Lower lobe of right lung (tissue), 2 donors: ENCODE measurements around the gene SLIT1. TPM values are rescaled to one million over a fixed set of nuclear protein-coding genes. Genes with fewer than 3 reads are reported as not detected.

Source experiments
- ATAC-seq, 2 donors: fragments of 200-7000 bp; cut with Tn5 transposase; one replicate each; pipeline ENCODE4 v1.9.1; 2020 to 2022; ENCODE audit warnings: mild to moderate bottlenecking in 2 of 2, moderate library complexity in 2 of 2
- DNase-seq: peaks from one replicate; pipeline ENCODE4 v3.0.0-alpha.2; 2020
- H3K27ac ChIP-seq: fragments of 200-600 bp; one replicate; pipeline ENCODE4 v1.8.0; 2022
- H3K27me3 ChIP-seq: fragments of 200-600 bp; one replicate; pipeline ENCODE4 v1.8.0; 2022; ENCODE audit warnings: low read depth
- H3K36me3 ChIP-seq: fragments of 200-600 bp; one replicate; pipeline ENCODE4 v1.8.0; 2022; ENCODE audit warnings: mild to moderate bottlenecking
- H3K4me1 ChIP-seq: fragments of 200-600 bp; one replicate; pipeline ENCODE4 v1.8.0; 2022
- H3K4me3 ChIP-seq: fragments of 200-600 bp; one replicate; pipeline ENCODE4 v1.8.0; 2022; ENCODE audit warnings: mild to moderate bottlenecking
- H3K9me3 ChIP-seq: fragments of 200-600 bp; one replicate; pipeline ENCODE4 v1.8.0; 2022
- CTCF ChIP-seq: fragments of 200-600 bp; IDR thresholded peaks from one replicate; pipeline ENCODE4 v1.8.0; 2022; ENCODE audit warnings: antibody characterized with exemption, mild to moderate bottlenecking
- intact Hi-C: fragments of 100-400 bp; cut with DNase I; formaldehyde crosslinking; loops from one replicate; pipeline ENCODE4 v1.11.0; 2022
- total RNA-seq: library from RNA; stranded (reverse); fragmentation: NEBNext Ultra II Directional; extraction: Animal tissue kit (Norgen Biotek cat#: 25700); gene quantifications from one replicate; pipeline ENCODE4 v1.2.1, GENCODE V29; 2021
- donor health status: DM: no; HTN: yes; CAD: no; lungs with severe emphysema.

SLIT1 gene
- total RNA-seq, 1 donor from 2014 or later, result 0.41 TPM

GRCh38 chr10:97200616-97201015 lies 14.9 kb upstream of the SLIT1 start:
- intact Hi-C loops, result no loop called here
- DNase-seq (no peak), ATAC-seq (no peak)
- Histone ChIP-seq H3K27me3 (peaks cover 11% of the 10 kb centered on the region), H3K36me3 (no peaks in the 10 kb centered on the region), H3K27ac (no peak overlapping the region), H3K9me3 (no peaks in the 10 kb centered on the region), H3K4me1 (peaks cover 9% of the 10 kb centered on the region), H3K4me3 (no peak overlapping the region)
- no peak for TF ChIP-seq CTCF

- intact Hi-C loops, result loop anchor here (10.0 kb wide), 1 partner anchor 124 kb away; no protein-coding TSS in a partner anchor
- H3K27ac ChIP-seq, result no peak overlapping the region
- H3K27me3 ChIP-seq, result peaks cover 22% of the 10 kb centered on the region
- no peak for ATAC-seq
- no peaks in the 10 kb centered on the region for H3K9me3 ChIP-seq
- H3K4me1 ChIP-seq, result peaks cover 9% of the 10 kb centered on the region
- TF ChIP-seq CTCF, result no peak
- DNase-seq, result no peak
- H3K36me3 ChIP-seq, result no peaks in the 10 kb centered on the region
- no peak overlapping the region for H3K4me3 ChIP-seq
Measured at GRCh38 chr10:97199152-97199551, 13.4 kb upstream of the SLIT1 start.

GRCh38 chr10:97197030-97197500 lies 11.3 kb upstream of the SLIT1 start:
- no peak for TF ChIP-seq CTCF
- Histone ChIP-seq H3K4me3 (no peak overlapping the region), H3K36me3 (no peaks in the 10 kb centered on the region), H3K27me3 (peaks cover 32% of the 10 kb centered on the region), H3K4me1 (peaks cover 9% of the 10 kb centered on the region), H3K9me3 (no peaks in the 10 kb centered on the region), H3K27ac (no peak overlapping the region)
- intact Hi-C loops, result loop anchor here (10.0 kb wide), 1 partner anchor 122 kb away; no protein-coding TSS in a partner anchor
- DNase-seq (no peak), ATAC-seq (no peak)

- Histone ChIP-seq H3K4me3 (peak overlapping the region; percentile 59), H3K36me3 (no peaks in the 10 kb centered on the region), H3K27ac (no peak overlapping the region), H3K27me3 (peaks cover 32% of the 10 kb centered on the region), H3K4me1 (peaks cover 9% of the 10 kb centered on the region), H3K9me3 (no peaks in the 10 kb centered on the region)
- ATAC-seq, result peak; percentile 85 to 88
- DNase-seq, result peak; percentile 56
- TF ChIP-seq CTCF, result peak; percentile 72
- intact Hi-C loops, result loop anchor here (10.0 kb wide), 1 partner anchor 122 kb away; no protein-coding TSS in a partner anchor
Measured at GRCh38 chr10:97196223-97197029, 10.7 kb upstream of the SLIT1 start.

- Histone ChIP-seq H3K9me3 (no peaks in the 10 kb centered on the region), H3K36me3 (no peaks in the 10 kb centered on the region), H3K4me1 (peaks cover 9% of the 10 kb centered on the region), H3K4me3 (peak overlapping the region; percentile 59), H3K27me3 (peaks cover 32% of the 10 kb centered on the region), H3K27ac (no peak overlapping the region)
- ATAC-seq (no peak), DNase-seq (no peak)
- intact Hi-C loops, result loop anchor here (10.0 kb wide), 1 partner anchor 121 kb away; no protein-coding TSS in a partner anchor
- no peak for TF ChIP-seq CTCF
Measured at GRCh38 chr10:97195706-97196222, 10.0 kb upstream of the SLIT1 start.
